ENCODE measurements around the gene PEX11A.

PEX11A gene

DNA sequence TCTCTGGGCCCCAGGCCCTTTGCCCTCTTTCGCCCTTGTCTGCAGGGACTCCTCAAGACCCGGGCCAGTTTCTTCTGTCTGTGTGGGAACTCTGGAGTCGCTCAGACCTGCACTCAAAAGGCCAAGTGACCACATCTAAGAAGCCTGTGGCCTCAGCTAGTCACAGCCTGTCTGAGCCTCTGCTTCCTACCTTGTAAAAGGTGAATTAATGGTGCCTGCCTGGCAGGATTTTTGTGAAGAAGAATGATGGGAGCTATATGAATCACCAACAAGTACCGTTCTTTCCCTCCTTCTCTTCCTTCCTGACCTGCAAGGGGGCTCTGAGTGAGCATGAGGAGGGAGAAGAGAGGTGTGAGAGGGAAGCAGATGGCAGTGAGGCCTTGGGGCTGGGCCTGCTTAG, 18.9 kb downstream of the PEX11A start:
- Histone ChIP-seq H3K36me3 (ENCODE audit: control insufficient read depth in 2 of 2, insufficient read depth in 1 of 2, low read length in 2 of 2) (no peaks in the 10 kb centered on the region), H3K27ac (ENCODE audit: extremely low read depth, low read depth, low read length) (no peak overlapping the region), H3K9me3 (ENCODE audit: control insufficient read depth, insufficient read depth, low read depth, low read length) (no peaks in the 10 kb centered on the region), H3K4me3 (ENCODE audit: low read depth, low read length) (no peak overlapping the region), H3K4me1 (ENCODE audit: control insufficient read depth, insufficient read depth, low read length) (no peaks in the 10 kb centered on the region)
- TF ChIP-seq ZBTB48 (tag by site-specific recombination; IDR thresholded peaks at IDR 0.05) = no peak
- ChIA-PET POLR2A (no interaction called here), CTCF (interaction anchor here (0.6 to 5.0 kb wide), 3 partner anchors 9 to 377 kb away, joined by 3 to 31 read pairs (median 6); no protein-coding TSS in a partner anchor)

DNA sequence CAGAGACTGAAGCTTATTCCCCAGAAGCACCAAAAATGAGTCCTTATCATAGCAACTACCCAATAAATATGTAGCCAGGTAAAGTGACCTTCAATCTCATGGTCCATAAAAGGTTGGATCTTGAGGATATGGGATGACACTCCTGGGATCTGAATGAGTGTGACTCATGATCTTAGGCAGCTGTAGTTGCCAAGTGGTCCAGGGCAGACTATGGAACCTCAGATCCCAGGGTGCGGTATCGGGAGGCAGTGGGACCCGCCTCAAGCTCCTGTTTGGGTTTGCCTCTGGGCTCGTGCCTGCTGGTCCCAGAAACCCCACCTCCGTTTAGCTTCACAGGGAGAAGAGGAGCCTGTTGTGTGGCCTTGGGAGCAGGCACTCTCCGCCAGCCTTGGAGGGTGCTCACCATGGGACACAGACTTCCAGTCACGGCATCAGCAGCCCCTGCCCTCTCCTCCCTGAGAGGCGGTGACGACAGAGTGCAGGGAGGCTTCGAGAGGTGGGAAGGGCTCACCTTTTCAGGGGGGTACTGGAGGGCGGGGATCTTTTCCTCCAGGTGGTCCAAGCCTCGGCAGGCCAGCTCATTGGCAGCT, 19.5 kb downstream of the PEX11A start:
- Histone ChIP-seq H3K36me3 (ENCODE audit: control insufficient read depth in 2 of 2, insufficient read depth in 1 of 2, low read length in 2 of 2) (no peaks in the 10 kb centered on the region), H3K4me3 (ENCODE audit: low read depth, low read length) (no peak overlapping the region), H3K4me1 (ENCODE audit: control insufficient read depth, insufficient read depth, low read length) (no peaks in the 10 kb centered on the region), H3K9me3 (ENCODE audit: control insufficient read depth, insufficient read depth, low read depth, low read length) (no peaks in the 10 kb centered on the region), H3K27ac (ENCODE audit: extremely low read depth, low read depth, low read length) (no peak overlapping the region)
- POLR2A ChIA-PET = no interaction called here
- TF ChIP-seq HOXD13 (CRISPR knock-in tag; IDR thresholded peaks at IDR 0.05; ENCODE audit: borderline replicate concordance) (no peak), ZNF629 (tag by site-specific recombination; IDR thresholded peaks at IDR 0.05) (no peak), KLF7 (tag by site-specific recombination; IDR thresholded peaks at IDR 0.05; ENCODE audit: borderline replicate concordance) (no peak), GLIS1 (tag by site-specific recombination; IDR thresholded peaks at IDR 0.05) (no peak), ZBTB48 (tag by site-specific recombination; IDR thresholded peaks at IDR 0.05) (no peak), HOXA7 (CRISPR knock-in tag; IDR thresholded peaks at IDR 0.05; ENCODE audit: borderline replicate concordance) (no peak), YY1 (tag by site-specific recombination; IDR thresholded peaks at IDR 0.05) (no peak), ZNF169 (tag by site-specific recombination; IDR thresholded peaks at IDR 0.05) (no peak), ZNF366 (tag by site-specific recombination; conservative IDR thresholded peaks at IDR 0.05) (no peak), ZFHX2 (tag by site-specific recombination; conservative IDR thresholded peaks at IDR 0.05) (no peak), GLIS2 (tag by site-specific recombination; IDR thresholded peaks at IDR 0.05) (no peak), ZFP3 (tag by site-specific recombination; IDR thresholded peaks at IDR 0.05; ENCODE audit: low read depth) (no peak), ZNF654 (tag by site-specific recombination; IDR thresholded peaks at IDR 0.05; ENCODE audit: low read depth) (no peak)
- TF ChIP-seq, protein P1, sequence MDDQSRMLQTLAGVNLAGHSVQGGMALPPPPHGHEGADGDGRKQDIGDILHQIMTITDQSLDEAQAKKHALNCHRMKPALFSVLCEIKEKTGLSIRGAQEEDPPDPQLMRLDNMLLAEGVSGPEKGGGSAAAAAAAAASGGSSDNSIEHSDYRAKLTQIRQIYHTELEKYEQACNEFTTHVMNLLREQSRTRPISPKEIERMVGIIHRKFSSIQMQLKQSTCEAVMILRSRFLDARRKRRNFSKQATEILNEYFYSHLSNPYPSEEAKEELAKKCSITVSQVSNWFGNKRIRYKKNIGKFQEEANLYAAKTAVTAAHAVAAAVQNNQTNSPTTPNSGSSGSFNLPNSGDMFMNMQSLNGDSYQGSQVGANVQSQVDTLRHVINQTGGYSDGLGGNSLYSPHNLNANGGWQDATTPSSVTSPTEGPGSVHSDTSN (CRISPR knock-in tag; IDR thresholded peaks at IDR 0.05) = no peak
- TF ChIP-seq, protein P2, sequence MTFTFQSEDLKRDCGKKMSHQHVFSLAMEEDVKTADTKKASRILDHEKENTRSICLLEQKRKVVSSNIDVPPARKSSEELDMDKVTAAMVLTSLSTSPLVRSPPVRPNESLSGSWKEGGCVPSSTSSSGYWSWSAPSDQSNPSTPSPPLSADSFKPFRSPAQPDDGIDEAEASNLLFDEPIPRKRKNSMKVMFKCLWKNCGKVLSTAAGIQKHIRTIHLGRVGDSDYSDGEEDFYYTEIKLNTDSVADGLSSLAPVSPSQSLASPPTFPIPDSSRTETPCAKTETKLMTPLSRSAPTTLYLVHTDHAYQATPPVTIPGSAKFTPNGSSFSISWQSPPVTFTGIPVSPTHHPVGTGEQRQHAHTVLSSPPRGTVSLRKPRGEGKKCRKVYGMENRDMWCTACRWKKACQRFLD (tag by site-specific recombination; IDR thresholded peaks at IDR 0.05) = no peak
- TF ChIP-seq, protein P3, sequence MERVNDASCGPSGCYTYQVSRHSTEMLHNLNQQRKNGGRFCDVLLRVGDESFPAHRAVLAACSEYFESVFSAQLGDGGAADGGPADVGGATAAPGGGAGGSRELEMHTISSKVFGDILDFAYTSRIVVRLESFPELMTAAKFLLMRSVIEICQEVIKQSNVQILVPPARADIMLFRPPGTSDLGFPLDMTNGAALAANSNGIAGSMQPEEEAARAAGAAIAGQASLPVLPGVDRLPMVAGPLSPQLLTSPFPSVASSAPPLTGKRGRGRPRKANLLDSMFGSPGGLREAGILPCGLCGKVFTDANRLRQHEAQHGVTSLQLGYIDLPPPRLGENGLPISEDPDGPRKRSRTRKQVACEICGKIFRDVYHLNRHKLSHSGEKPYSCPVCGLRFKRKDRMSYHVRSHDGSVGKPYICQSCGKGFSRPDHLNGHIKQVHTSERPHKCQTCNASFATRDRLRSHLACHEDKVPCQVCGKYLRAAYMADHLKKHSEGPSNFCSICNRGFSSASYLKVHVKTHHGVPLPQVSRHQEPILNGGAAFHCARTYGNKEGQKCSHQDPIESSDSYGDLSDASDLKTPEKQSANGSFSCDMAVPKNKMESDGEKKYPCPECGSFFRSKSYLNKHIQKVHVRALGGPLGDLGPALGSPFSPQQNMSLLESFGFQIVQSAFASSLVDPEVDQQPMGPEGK (tag by site-specific recombination; IDR thresholded peaks at IDR 0.05) = no peak
- CTCF ChIA-PET = interaction anchor here (0.6 to 5.0 kb wide), 7 partner anchors 9 to 1990 kb away, joined by 3 to 31 read pairs (median 3); no protein-coding TSS in a partner anchor

DNA sequence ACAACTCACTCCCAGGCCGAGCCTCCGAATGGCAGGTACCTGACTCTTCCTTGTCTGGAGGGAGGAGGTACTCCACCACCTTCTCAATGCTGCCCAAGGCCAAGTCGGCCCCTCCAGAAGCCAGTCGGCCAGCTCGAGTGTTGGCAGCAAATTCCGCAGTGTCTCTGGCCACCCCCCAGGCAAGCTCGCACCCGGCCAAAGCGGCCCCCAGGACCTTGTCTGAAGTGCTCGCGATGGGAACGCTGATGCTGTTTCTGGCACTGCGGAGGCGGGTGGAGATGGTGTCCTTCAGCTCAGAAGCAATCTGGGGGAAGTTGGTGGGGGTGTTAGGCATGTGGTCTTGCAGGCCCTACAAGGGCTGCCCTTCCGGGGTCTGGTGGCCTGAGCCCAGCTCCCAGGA, 20.6 kb downstream of the PEX11A start:
- H3K27ac ChIP-seq (ENCODE audit: extremely low read depth, low read depth, low read length) = no peak overlapping the region
- H3K36me3 ChIP-seq (ENCODE audit: control insufficient read depth in 2 of 2, insufficient read depth in 1 of 2, low read length in 2 of 2) = no peaks in the 10 kb centered on the region
- no peak overlapping the region for H3K4me3 ChIP-seq (ENCODE audit: low read depth, low read length)
- ChIA-PET CTCF (interaction anchor here (0.8 kb wide), 1 partner anchor 23 kb away, joined by 3 read pairs; no protein-coding TSS in a partner anchor), POLR2A (interaction anchor here (0.9 kb wide), 1 partner anchor 15 kb away, joined by 3 read pairs; no protein-coding TSS in a partner anchor)
- no peaks in the 10 kb centered on the region for H3K4me1 ChIP-seq (ENCODE audit: control insufficient read depth, insufficient read depth, low read length)
- H3K9me3 ChIP-seq (ENCODE audit: control insufficient read depth, insufficient read depth, low read depth, low read length) = no peaks in the 10 kb centered on the region
- TF ChIP-seq ZNF174 (tag by site-specific recombination; IDR thresholded peaks at IDR 0.05) = no peak
- TF ChIP-seq, protein P1 (CRISPR knock-in tag; IDR thresholded peaks at IDR 0.05) = no peak
- no peak for TF ChIP-seq MEIS1 (CRISPR knock-in tag; IDR thresholded peaks at IDR 0.05; ENCODE audit: borderline replicate concordance)
- TF ChIP-seq, protein P4, sequence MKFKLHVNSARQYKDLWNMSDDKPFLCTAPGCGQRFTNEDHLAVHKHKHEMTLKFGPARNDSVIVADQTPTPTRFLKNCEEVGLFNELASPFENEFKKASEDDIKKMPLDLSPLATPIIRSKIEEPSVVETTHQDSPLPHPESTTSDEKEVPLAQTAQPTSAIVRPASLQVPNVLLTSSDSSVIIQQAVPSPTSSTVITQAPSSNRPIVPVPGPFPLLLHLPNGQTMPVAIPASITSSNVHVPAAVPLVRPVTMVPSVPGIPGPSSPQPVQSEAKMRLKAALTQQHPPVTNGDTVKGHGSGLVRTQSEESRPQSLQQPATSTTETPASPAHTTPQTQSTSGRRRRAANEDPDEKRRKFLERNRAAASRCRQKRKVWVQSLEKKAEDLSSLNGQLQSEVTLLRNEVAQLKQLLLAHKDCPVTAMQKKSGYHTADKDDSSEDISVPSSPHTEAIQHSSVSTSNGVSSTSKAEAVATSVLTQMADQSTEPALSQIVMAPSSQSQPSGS (tag by site-specific recombination; IDR thresholded peaks at IDR 0.05; ENCODE audit: low read depth) = no peak
- no peak for TF ChIP-seq ZNF221 (tag by site-specific recombination; IDR thresholded peaks at IDR 0.05; ENCODE audit: borderline replicate concordance)
- no peak for TF ChIP-seq ZNF558 (tag by site-specific recombination; IDR thresholded peaks at IDR 0.05)
- TF ChIP-seq, protein P5, sequence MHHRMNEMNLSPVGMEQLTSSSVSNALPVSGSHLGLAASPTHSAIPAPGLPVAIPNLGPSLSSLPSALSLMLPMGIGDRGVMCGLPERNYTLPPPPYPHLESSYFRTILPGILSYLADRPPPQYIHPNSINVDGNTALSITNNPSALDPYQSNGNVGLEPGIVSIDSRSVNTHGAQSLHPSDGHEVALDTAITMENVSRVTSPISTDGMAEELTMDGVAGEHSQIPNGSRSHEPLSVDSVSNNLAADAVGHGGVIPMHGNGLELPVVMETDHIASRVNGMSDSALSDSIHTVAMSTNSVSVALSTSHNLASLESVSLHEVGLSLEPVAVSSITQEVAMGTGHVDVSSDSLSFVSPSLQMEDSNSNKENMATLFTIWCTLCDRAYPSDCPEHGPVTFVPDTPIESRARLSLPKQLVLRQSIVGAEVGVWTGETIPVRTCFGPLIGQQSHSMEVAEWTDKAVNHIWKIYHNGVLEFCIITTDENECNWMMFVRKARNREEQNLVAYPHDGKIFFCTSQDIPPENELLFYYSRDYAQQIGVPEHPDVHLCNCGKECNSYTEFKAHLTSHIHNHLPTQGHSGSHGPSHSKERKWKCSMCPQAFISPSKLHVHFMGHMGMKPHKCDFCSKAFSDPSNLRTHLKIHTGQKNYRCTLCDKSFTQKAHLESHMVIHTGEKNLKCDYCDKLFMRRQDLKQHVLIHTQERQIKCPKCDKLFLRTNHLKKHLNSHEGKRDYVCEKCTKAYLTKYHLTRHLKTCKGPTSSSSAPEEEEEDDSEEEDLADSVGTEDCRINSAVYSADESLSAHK (tag by site-specific recombination; IDR thresholded peaks at IDR 0.05) = no peak

Measured in HEK293 (cell line).